Ascending aorta (tissue), 2 donors: ENCODE data around the gene ANO7. TPM values are rescaled to one million over a fixed set of nuclear protein-coding genes. Genes with fewer than 3 reads are reported as not detected.

Experiments used
- DNase-seq, 2 donors: peaks; one replicate each; pipeline ENCODE4 v3.0.0-alpha.2; 2019; ENCODE audit warnings: low spot score in 2 of 2
- H3K27ac ChIP-seq, 2 donors: fragments of 200-600 bp; sonication (generic); one replicate each; pipeline ENCODE4 v1.5.1; 2016 to 2017; ENCODE audit warnings: mild to moderate bottlenecking in 1 of 2
- H3K27me3 ChIP-seq: fragments of 200-600 bp; sonication (generic); one replicate; pipeline ENCODE4 v1.5.1; 2017
- H3K36me3 ChIP-seq, 2 donors: fragments of 200-600 bp; sonication (generic); one replicate each; pipeline ENCODE4 v1.5.1; 2016
- H3K4me1 ChIP-seq, 2 donors: fragments of 200-600 bp; sonication (generic); one replicate each; pipeline ENCODE4 v1.5.1; 2016 to 2017; ENCODE audit warnings: mild to moderate bottlenecking in 1 of 2
- H3K4me3 ChIP-seq, 2 donors: fragments of 200-600 bp; sonication (generic); one replicate each; pipeline ENCODE4 v1.5.1; 2016 to 2017; ENCODE audit warnings: mild to moderate bottlenecking in 1 of 2
- H3K9me3 ChIP-seq, 2 donors: fragments of 200-600 bp; sonication (generic); one replicate each; pipeline ENCODE4 v1.5.1; 2016
- intact Hi-C: fragments of 100-400 bp; cut with DNase I; formaldehyde crosslinking; loops from one replicate; pipeline ENCODE4 v1.15.1; 2023
- total RNA-seq: library from RNA; depleted of rRNA; stranded (reverse); fragments of >200 nt; gene quantifications from one replicate; pipeline ENCODE4 v1.1.0, GENCODE V29; 2016
- TF ChIP-seq, protein P1 (sequence below), 3 experiments: fragments of 200-600 bp in 2 of 3; fragments of 450-650 bp in 1 of 3; sonication (generic) in 2 of 3; IDR thresholded peaks; one replicate each; pipeline ENCODE4 v1.5.1; 2016 to 2019; ENCODE audit warnings: antibody characterized with exemption in 3 of 3, mild to moderate bottlenecking in 1 of 3, moderate library complexity in 1 of 3

ANO7 gene
- total RNA-seq, 1 donor from 2014 or later = 0.43 TPM

DNA sequence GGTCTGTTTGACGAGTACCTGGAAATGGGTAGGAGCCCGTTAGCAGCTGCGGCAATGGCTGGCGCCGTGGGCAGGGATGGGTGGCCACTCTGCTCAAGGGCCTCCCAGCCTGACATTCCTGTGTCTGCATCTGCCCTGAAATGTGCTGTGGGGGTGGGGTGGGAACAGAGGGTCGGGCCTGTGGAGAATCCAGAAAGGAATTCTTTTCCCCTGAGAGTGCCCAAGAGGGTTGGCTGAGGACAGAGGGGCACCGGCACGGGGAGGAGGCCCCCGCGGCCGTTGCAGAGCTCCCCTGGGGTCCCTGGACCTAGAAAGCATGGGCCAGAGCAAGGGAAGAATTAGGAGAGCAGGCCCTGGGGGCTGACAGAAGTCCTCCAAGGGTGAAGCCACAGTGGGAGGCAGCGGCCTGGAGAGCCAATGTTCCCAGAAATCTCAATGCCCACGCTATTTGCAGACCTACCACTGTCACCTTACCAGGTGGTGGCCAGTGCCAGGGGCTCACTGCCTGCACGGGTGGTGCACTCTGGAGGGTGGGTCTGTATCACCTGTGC lies 27.8 kb downstream of the ANO7 start:
- intact Hi-C loops = loop anchor here (2.0 to 5.0 kb wide), 3 partner anchors 65 to 649 kb away; partner anchors contain the start of genes MTERF4, PPP1R7 and RNPEPL1
- DNase-seq = no peak
- H3K27me3 ChIP-seq = no peaks in the 10 kb centered on the region
- peaks cover 0 to 7% of the 10 kb centered on the region in 2 donors for H3K4me1 ChIP-seq
- TF ChIP-seq, protein P1, sequence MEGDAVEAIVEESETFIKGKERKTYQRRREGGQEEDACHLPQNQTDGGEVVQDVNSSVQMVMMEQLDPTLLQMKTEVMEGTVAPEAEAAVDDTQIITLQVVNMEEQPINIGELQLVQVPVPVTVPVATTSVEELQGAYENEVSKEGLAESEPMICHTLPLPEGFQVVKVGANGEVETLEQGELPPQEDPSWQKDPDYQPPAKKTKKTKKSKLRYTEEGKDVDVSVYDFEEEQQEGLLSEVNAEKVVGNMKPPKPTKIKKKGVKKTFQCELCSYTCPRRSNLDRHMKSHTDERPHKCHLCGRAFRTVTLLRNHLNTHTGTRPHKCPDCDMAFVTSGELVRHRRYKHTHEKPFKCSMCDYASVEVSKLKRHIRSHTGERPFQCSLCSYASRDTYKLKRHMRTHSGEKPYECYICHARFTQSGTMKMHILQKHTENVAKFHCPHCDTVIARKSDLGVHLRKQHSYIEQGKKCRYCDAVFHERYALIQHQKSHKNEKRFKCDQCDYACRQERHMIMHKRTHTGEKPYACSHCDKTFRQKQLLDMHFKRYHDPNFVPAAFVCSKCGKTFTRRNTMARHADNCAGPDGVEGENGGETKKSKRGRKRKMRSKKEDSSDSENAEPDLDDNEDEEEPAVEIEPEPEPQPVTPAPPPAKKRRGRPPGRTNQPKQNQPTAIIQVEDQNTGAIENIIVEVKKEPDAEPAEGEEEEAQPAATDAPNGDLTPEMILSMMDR (IDR thresholded peaks at IDR 0.05) = no peak
- no peaks in the 10 kb centered on the region for H3K36me3 ChIP-seq
- H3K4me3 ChIP-seq = no peak overlapping the region
- no peak overlapping the region for H3K27ac ChIP-seq
- no peaks in the 10 kb centered on the region for H3K9me3 ChIP-seq

DNA sequence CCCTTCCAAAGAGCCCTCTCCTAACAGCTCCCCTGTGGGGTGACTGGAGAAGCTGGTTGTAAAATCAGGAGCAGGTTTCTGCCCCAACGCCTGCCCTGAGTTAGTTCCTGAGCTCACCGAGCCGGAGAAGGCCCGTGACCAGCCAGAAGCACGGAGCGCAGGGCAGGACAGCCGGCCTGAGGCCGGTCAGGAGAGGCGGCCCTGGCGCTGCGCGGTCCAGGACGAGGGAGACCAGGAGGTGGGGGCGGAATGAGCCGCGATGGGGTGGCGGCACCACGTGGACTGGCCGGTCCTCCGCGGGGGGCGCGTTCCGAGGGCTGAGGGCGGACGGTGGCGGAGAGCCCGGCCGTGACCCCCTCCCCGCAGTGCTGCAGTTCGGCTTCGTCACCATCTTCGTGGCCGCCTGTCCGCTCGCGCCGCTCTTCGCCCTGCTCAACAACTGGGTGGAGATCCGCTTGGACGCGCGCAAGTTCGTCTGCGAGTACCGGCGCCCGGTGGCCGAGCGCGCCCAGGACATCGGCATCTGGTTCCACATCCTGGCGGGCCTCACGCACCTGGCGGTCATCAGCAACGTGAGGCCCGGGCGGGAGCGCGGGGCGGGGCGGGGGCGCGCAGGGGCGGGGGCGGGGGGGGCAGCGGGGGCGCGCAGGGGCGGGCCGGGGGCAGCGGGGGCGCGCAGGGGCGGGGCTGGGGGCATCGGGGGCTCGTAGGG lies 29.0 kb downstream of the ANO7 start:
- DNase-seq = peak in 1 of 2 donors; percentile 77
- Histone ChIP-seq H3K4me1 (peaks cover 0 to 7% of the 10 kb centered on the region in 2 donors), H3K27me3 (no peaks in the 10 kb centered on the region), H3K36me3 (no peaks in the 10 kb centered on the region), H3K9me3 (no peaks in the 10 kb centered on the region), H3K27ac (peak overlapping the region; percentile 78 to 90), H3K4me3 (peak overlapping the region; percentile 40 to 65)
- intact Hi-C loops = loop anchor here (2.0 to 5.0 kb wide), 3 partner anchors 67 to 650 kb away; partner anchors contain the start of genes MTERF4, PPP1R7 and RNPEPL1
- TF ChIP-seq, protein P1 (IDR thresholded peaks at IDR 0.05) = no peak

DNA sequence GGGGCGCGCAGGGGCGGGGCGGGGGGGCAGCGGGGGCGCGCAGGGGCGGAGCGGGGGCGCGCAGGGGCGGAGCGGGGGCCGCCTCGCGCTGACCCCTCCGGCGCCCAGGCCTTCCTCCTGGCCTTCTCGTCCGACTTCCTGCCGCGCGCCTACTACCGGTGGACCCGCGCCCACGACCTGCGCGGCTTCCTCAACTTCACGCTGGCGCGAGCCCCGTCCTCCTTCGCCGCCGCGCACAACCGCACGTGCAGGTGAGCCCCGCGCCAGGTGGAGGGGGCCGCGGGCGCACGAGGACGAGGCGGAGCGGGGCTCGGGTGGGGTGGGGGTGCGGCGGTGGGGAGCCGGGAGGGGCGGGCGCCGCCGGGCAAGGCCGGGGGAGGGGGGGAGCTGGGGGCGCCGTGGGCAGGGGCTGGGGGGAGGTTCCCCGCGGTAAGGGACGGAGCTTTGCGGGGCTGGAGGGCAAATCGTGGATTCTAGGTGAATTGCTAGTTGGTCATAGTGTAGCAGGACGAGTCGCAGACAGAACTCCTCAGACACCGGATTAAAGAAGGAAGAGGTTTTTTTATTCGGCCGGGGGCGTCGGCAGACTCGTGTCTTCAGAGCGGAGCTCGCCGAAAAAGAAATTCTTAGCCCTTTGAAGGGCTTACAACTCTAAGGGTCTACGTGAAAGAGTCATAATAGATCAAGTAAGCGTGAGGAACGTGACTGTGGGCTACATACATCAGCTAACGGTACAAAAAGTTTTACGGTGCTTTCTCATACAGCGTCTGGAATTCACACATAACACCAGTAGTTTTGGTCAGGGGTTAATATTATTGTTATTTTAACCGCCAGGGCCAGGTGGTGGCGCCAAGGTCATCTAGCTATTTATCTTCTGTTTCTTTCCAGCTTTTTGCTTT lies 29.9 kb downstream of the ANO7 start:
- intact Hi-C loops = loop anchor here (5.0 kb wide), 2 partner anchors 116 to 651 kb away; partner anchors contain the start of genes MTERF4 and RNPEPL1
- H3K36me3 ChIP-seq = no peaks in the 10 kb centered on the region
- H3K27ac ChIP-seq = peak overlapping the region in 1 of 2 donors; percentile 53
- H3K9me3 ChIP-seq = no peaks in the 10 kb centered on the region
- peaks cover 0 to 7% of the 10 kb centered on the region in 2 donors for H3K4me1 ChIP-seq
- H3K27me3 ChIP-seq = no peaks in the 10 kb centered on the region
- TF ChIP-seq, protein P1 (IDR thresholded peaks at IDR 0.05) = peak in 1 of 3 experiments; percentile 20
- peak overlapping the region; percentile 65 to 76 for H3K4me3 ChIP-seq
- peak in 1 of 2 donors; percentile 73 for DNase-seq

DNA sequence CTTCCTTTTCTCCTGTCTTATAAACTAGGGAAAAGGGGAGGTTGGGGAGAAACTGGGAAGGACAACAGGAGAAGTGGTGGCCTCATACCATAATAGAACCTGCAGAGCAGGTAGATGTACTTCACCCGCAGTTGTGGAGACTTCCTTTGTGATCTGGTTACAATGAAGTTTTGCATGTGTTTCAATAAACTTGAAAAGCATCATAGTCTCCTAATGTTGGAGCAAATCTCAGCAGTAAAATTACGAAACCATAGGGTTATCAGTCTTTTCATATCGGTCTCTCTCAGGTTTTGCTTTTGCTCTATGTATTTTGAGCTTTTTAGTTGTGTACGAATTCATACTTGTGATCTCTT lies 30.5 kb downstream of the ANO7 start:
- Histone ChIP-seq H3K27ac (no peak overlapping the region), H3K9me3 (no peaks in the 10 kb centered on the region), H3K4me1 (peaks cover 0 to 7% of the 10 kb centered on the region in 2 donors), H3K36me3 (no peaks in the 10 kb centered on the region), H3K27me3 (no peaks in the 10 kb centered on the region), H3K4me3 (peak overlapping the region in 1 of 2 donors; percentile 76)
- DNase-seq = no peak
- TF ChIP-seq, protein P1 (IDR thresholded peaks at IDR 0.05) = no peak
- intact Hi-C loops = loop anchor here (5.0 kb wide), 2 partner anchors 117 to 652 kb away; partner anchors contain the start of genes MTERF4 and RNPEPL1

DNA sequence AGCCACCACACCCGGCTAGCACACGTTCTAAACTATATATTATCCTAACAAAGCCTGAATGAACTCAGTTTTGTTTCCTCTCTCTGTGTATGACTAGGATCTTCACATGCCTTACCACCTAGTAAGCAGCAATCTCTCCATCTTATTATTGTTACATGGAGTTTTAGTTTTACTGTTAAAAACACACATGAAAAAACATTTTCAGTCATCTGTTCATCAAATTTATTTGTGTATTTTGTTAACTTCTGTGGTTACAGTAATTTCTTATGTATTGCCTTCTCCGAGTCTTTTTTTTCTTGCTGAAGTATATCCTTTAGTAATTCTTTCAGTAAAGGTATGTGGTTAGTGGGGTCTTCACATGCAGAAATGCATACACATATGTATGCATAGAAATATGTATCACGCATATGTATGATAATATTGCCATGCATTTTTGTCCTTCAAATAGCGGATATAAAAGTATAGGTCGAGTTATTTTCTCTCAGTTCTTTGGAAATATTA lies 31.4 kb downstream of the ANO7 start:
- H3K4me1 ChIP-seq = peaks cover 0 to 7% of the 10 kb centered on the region in 2 donors
- H3K27ac ChIP-seq = no peak overlapping the region
- H3K36me3 ChIP-seq = no peaks in the 10 kb centered on the region
- TF ChIP-seq, protein P1 (IDR thresholded peaks at IDR 0.05) = no peak
- intact Hi-C loops = loop anchor here (5.0 kb wide), 2 partner anchors 118 to 653 kb away; partner anchors contain the start of genes MTERF4 and RNPEPL1
- H3K4me3 ChIP-seq = no peak overlapping the region
- H3K9me3 ChIP-seq = no peaks in the 10 kb centered on the region
- H3K27me3 ChIP-seq = no peaks in the 10 kb centered on the region
- DNase-seq = no peak
